Muscle layer of colon (tissue), 2 donors: ENCODE data around the gene DSCAM.
"Not testable (repeated sequence)": the region's sequence is repeated elsewhere in the genome, so short reads cannot be mapped to it uniquely, and the experiment has no call there.

Experiments
- H3K27ac ChIP-seq: one replicate; pipeline ENCODE4 v1.7.0; 2013; ENCODE audit warnings: low read depth, mild to moderate bottlenecking, low read length, moderate library complexity
- H3K27me3 ChIP-seq, 2 donors: one replicate each; pipeline ENCODE4 v1.7.0; 2013; ENCODE audit warnings: low read length in 2 of 2, mild to moderate bottlenecking in 2 of 2; ENCODE audit not compliant: insufficient read depth in 2 of 2, control insufficient read depth in 1 of 2
- H3K36me3 ChIP-seq: one replicate; pipeline ENCODE4 v1.7.0; 2013; ENCODE audit warnings: mild to moderate bottlenecking, low read length; ENCODE audit not compliant: insufficient read depth
- H3K4me1 ChIP-seq: one replicate; pipeline ENCODE4 v1.7.0; 2013; ENCODE audit warnings: mild to moderate bottlenecking, low read length; ENCODE audit not compliant: insufficient read depth
- H3K4me3 ChIP-seq, 2 donors: one replicate each; pipeline ENCODE4 v1.7.0; 2013; ENCODE audit warnings: low read length in 2 of 2, low read depth in 1 of 2, mild to moderate bottlenecking in 1 of 2, moderate library complexity in 1 of 2
- H3K9ac ChIP-seq: one replicate; pipeline ENCODE4 v1.7.0; 2013; ENCODE audit warnings: low read length
- H3K9me3 ChIP-seq: one replicate; pipeline ENCODE4 v1.7.0; 2013; ENCODE audit warnings: mild to moderate bottlenecking, low read length
- donor health status: abdominal sarcoma.
- donor health status: Adenocarcinoma of cecum.

DSCAM gene

GRCh38 chr21:40200946-40201345 lies 646.0 kb downstream of the DSCAM start:
- H3K4me3 ChIP-seq = no peak overlapping the region
- H3K9ac ChIP-seq = no peak overlapping the region
- no peak overlapping the region for H3K27ac ChIP-seq
- no peaks in the 10 kb centered on the region for H3K27me3 ChIP-seq
- no peaks in the 10 kb centered on the region for H3K9me3 ChIP-seq
- H3K36me3 ChIP-seq = no peaks in the 10 kb centered on the region
- peaks cover 6% of the 10 kb centered on the region for H3K4me1 ChIP-seq

GRCh38 chr21:40200126-40200525 lies 646.8 kb downstream of the DSCAM start:
- Histone ChIP-seq H3K9ac (no peak overlapping the region), H3K4me3 (no peak overlapping the region), H3K36me3 (no peaks in the 10 kb centered on the region), H3K4me1 (peaks cover 6% of the 10 kb centered on the region), H3K9me3 (no peaks in the 10 kb centered on the region), H3K27me3 (no peaks in the 10 kb centered on the region), H3K27ac (no peak overlapping the region)

DNA sequence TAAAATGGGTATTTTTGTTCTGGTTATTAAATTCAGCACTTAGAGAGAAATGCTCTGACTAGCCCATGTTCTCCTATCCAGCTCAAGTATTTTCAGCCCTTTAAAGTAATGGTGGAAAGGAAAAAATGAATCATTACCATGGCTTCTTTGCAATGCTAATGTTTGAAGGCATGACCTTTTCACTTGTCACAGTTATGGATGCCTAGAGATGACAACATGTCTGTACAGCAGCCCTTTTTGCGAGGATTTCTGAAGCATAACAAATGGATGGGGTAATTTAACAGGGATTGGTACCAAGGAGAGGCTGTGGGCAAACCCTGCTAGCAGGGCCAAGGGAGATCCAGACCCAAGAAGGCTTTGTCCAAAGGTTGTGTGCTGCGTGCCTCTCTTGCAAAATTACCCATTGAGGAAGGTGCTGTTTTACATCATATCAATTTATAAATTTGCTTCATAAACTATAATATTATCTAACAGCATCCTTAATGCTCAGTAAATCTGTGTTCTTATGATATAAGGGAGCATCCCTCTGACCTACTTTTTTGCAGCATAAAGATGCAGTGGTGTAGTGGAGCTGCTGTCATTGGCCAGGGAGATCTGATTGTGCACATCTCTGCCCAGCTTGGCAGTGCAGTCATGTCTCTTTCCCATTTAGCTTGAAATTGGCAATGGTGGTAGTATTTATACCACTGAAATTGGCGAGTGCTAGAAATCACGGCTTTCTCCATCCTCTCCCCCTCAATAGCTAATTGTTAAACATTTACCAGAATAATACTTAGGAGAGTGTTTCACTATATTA lies 652.6 kb downstream of the DSCAM start:
- Histone ChIP-seq H3K4me1 (no peaks in the 10 kb centered on the region), H3K27ac (no peak overlapping the region), H3K9ac (no peak overlapping the region), H3K36me3 (no peaks in the 10 kb centered on the region), H3K9me3 (no peaks in the 10 kb centered on the region), H3K4me3 (no peak overlapping the region), H3K27me3 (no peaks in the 10 kb centered on the region)

DNA sequence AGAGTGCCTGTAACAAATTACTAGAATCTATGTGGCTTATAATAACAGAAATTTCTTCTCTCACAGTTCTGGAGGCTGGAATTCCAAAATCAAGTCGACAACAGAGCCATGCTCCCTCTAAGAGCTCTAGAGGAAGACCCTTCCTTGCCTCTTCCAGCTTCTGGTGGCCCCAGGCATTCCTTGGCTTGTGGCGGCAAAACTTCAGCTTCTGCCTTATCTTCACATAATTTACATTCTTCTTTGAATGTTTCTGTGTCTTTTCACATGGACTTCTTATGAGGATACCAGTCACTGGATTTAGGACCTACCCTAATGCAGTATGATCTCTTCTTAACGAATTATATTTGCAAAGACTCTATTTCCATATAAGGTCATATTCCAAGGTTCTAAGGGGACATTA lies 655.3 kb downstream of the DSCAM start:
- Histone ChIP-seq H3K27ac (no peak overlapping the region), H3K4me1 (no peaks in the 10 kb centered on the region), H3K4me3 (no peak overlapping the region), H3K27me3 (no peaks in the 10 kb centered on the region), H3K9me3 (no peaks in the 10 kb centered on the region), H3K36me3 (no peaks in the 10 kb centered on the region), H3K9ac (no peak overlapping the region)

DNA sequence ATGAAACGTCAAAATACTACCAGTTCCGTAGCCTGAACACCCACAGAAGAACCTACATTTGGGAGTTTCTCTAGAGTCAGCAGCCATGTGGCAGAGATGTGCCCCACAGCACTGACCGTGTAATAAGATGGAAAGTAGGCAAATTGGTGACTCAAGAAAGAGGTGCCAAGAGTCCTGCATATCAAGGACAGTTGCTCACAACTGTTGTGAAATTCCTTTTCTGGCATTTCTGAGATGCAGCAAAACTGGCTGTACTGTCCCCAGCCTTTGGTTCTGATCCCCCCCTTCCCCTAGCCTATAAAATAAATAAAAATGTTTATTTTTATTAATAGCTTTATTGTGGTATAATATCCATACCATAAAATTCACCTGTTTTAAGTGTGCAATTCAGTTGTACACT lies 655.8 kb downstream of the DSCAM start:
- no peak overlapping the region for H3K4me3 ChIP-seq
- no peaks in the 10 kb centered on the region for H3K36me3 ChIP-seq
- no peaks in the 10 kb centered on the region for H3K27me3 ChIP-seq
- H3K9ac ChIP-seq = no peak overlapping the region
- H3K4me1 ChIP-seq = no peaks in the 10 kb centered on the region
- H3K9me3 ChIP-seq = no peaks in the 10 kb centered on the region
- H3K27ac ChIP-seq = no peak overlapping the region

GRCh38 chr21:40187946-40188654 lies 658.9 kb downstream of the DSCAM start:
- H3K9ac ChIP-seq = no peak overlapping the region
- H3K36me3 ChIP-seq = no peaks in the 10 kb centered on the region
- H3K27ac ChIP-seq = no peak overlapping the region
- H3K27me3 ChIP-seq = no peaks in the 10 kb centered on the region
- H3K4me1 ChIP-seq = no peaks in the 10 kb centered on the region
- no peaks in the 10 kb centered on the region for H3K9me3 ChIP-seq
- H3K4me3 ChIP-seq = no peak overlapping the region

- no peak overlapping the region for H3K9ac ChIP-seq
- H3K36me3 ChIP-seq = no peaks in the 10 kb centered on the region
- H3K27me3 ChIP-seq = no peaks in the 10 kb centered on the region
- no peaks in the 10 kb centered on the region for H3K4me1 ChIP-seq
- no peaks in the 10 kb centered on the region for H3K9me3 ChIP-seq
- H3K27ac ChIP-seq = no peak overlapping the region
- no peak overlapping the region for H3K4me3 ChIP-seq
Observed at GRCh38 chr21:40187244-40187643, 659.7 kb downstream of the DSCAM start.

- Histone ChIP-seq H3K9ac (no peak overlapping the region), H3K36me3 (no peaks in the 10 kb centered on the region), H3K4me1 (no peaks in the 10 kb centered on the region), H3K4me3 (no peak overlapping the region), H3K27me3 (no peaks in the 10 kb centered on the region), H3K9me3 (no peaks in the 10 kb centered on the region), H3K27ac (no peak overlapping the region)
Observed at GRCh38 chr21:40186045-40186444, 660.9 kb downstream of the DSCAM start.

- Histone ChIP-seq H3K36me3 (no peaks in the 10 kb centered on the region), H3K4me1 (no peaks in the 10 kb centered on the region), H3K27me3 (no peaks in the 10 kb centered on the region), H3K4me3 (no peak overlapping the region), H3K9ac (no peak overlapping the region), H3K27ac (no peak overlapping the region), H3K9me3 (no peaks in the 10 kb centered on the region)
Observed at GRCh38 chr21:40185208-40185607, 661.8 kb downstream of the DSCAM start.

DNA sequence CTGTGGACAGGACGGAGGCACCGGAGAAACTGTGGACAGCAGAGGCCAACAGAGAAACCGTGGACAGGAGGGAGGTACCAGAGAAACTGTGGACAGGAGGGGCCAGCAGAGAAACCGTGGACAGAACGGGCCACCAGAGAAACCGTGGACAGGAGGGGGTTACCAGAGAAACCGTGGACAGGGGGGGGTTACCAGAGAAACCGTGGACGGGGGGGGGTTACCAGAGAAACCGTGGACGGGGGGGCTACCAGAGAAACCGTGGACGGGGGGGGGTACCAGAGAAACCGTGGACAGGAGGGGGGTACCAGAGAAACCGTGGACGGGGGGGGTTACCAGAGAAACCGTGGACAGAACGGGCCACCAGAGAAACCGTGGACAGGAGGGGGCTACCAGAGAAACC lies 664.5 kb downstream of the DSCAM start:
- H3K4me3 ChIP-seq, H3K4me1 ChIP-seq, H3K27ac ChIP-seq, H3K9ac ChIP-seq, H3K27me3 ChIP-seq, H3K9me3 ChIP-seq, H3K36me3 ChIP-seq: not testable (repeated sequence)

DNA sequence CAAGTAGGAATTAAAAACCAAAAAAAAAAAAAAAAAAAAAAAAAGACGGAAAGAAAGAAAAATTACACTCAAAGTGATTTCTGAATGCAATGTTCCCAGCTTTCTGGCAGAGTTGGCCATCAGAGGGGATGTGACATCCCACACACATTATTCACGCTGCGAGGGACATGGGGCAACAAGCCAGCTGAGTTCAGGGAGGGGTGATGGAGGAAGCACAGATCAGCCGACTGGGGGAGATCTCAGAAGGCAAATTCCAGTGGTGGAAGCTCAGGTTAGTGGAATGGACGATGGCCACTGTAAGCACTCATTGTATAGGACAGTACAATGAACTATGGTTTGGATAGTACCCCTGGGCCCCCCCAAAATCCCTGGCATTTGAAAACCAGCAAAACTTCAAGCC lies 667.8 kb downstream of the DSCAM start:
- Histone ChIP-seq H3K4me3 (no peak overlapping the region), H3K4me1 (no peaks in the 10 kb centered on the region), H3K36me3 (no peaks in the 10 kb centered on the region), H3K9me3 (no peaks in the 10 kb centered on the region), H3K9ac (no peak overlapping the region), H3K27ac (no peak overlapping the region), H3K27me3 (no peaks in the 10 kb centered on the region)

DNA sequence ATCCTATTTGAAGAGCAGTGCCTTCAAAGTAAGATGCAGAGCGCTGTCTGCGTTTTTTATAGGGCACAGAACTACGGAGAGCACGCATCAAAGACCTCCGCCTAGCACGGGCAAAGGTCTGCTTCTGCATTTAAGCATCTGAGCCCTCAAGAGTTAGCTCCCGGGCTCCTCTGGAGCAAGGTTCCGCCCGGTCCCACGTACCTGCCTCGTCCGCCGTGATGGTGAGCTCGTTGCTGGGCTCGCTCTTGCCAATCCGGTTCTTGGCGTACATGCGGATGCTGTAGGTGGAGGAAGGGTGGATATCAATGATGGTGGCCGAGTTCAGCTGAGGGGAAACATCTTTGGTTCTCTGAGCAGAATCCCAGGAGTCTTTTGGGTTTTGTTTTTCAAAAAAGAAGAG lies 668.2 kb downstream of the DSCAM start:
- Histone ChIP-seq H3K36me3 (no peaks in the 10 kb centered on the region), H3K27me3 (no peaks in the 10 kb centered on the region), H3K27ac (no peak overlapping the region), H3K9me3 (no peaks in the 10 kb centered on the region), H3K4me3 (no peak overlapping the region), H3K9ac (no peak overlapping the region), H3K4me1 (no peaks in the 10 kb centered on the region)
